Glutamatergic neuron (in vitro differentiated cells): ENCODE data around the gene LRRC4. TPM values are rescaled to one million over a fixed set of nuclear protein-coding genes. Genes with fewer than 3 reads are reported as not detected.
A peak's percentile ranks its signal among the peaks of the same experiment; 100 is the strongest.

ENCODE experiments used
- DNase-seq: peaks from one replicate; pipeline ENCODE4 v3.0.0; 2022
- H3K27ac Mint-ChIP-seq: one replicate; pipeline ENCODE4 v1.8.0; 2020; ENCODE audit warnings: mild to moderate bottlenecking, mixed read lengths, inconsistent platforms; ENCODE audit not compliant: unreplicated experiment
- H3K27me3 Mint-ChIP-seq: one replicate; pipeline ENCODE4 v1.8.0; 2020; ENCODE audit warnings: mild to moderate bottlenecking, moderate library complexity, mixed read lengths, inconsistent platforms; ENCODE audit not compliant: unreplicated experiment
- H3K36me3 Mint-ChIP-seq: one replicate; pipeline ENCODE4 v1.8.0; 2020; ENCODE audit warnings: mild to moderate bottlenecking, mixed read lengths, inconsistent platforms; ENCODE audit not compliant: unreplicated experiment
- H3K4me1 Mint-ChIP-seq: one replicate; pipeline ENCODE4 v1.8.0; 2020; ENCODE audit warnings: mild to moderate bottlenecking, low read depth, mixed read lengths, inconsistent platforms; ENCODE audit not compliant: unreplicated experiment
- H3K4me3 Mint-ChIP-seq: one replicate; pipeline ENCODE4 v1.8.0; 2020; ENCODE audit warnings: mild to moderate bottlenecking, mixed read lengths, inconsistent platforms; ENCODE audit not compliant: unreplicated experiment
- H3K9me3 Mint-ChIP-seq: one replicate; pipeline ENCODE4 v1.8.0; 2020; ENCODE audit warnings: mild to moderate bottlenecking, moderate library complexity, mixed read lengths, inconsistent platforms; ENCODE audit not compliant: unreplicated experiment
- CTCF ChIP-seq: fragments of 200-600 bp; sonication (generic); IDR thresholded peaks from one replicate; pipeline ENCODE4 v1.5.0; 2021; ENCODE audit not compliant: partially characterized antibody, unreplicated experiment
- total RNA-seq: library from RNA; stranded (reverse); fragmentation: NEBNext Ultra II Directional; extraction: Animal tissue kit (Norgen Biotek cat#: 25700); gene quantifications from one replicate; pipeline ENCODE4 v1.2.1, GENCODE V29; 2021; ENCODE audit not compliant: unreplicated experiment

Gene LRRC4
- total RNA-seq, 1 donor from 2014 or later = 60.0 TPM

- H3K4me1 Mint-ChIP-seq = peaks cover 17% of the 10 kb centered on the region
- TF ChIP-seq CTCF = no peak
- no peak overlapping the region for H3K27ac Mint-ChIP-seq
- H3K36me3 Mint-ChIP-seq = no peaks in the 10 kb centered on the region
- no peak overlapping the region for H3K4me3 Mint-ChIP-seq
- peaks cover 11% of the 10 kb centered on the region for H3K27me3 Mint-ChIP-seq
- H3K9me3 Mint-ChIP-seq = peaks cover 15% of the 10 kb centered on the region
- no peak for DNase-seq
These were observed 3.6 kb upstream of the LRRC4 start for GRCh38 chr7:128034825-128035224.

GRCh38 chr7:128033246-128033645 lies 2.0 kb upstream of the LRRC4 start:
- Mint-ChIP-seq H3K4me1 (peaks cover 21% of the 10 kb centered on the region), H3K27ac (peak overlapping the region; percentile 52), H3K4me3 (peak overlapping the region; percentile 85), H3K9me3 (peaks cover 29% of the 10 kb centered on the region), H3K36me3 (peaks cover 7% of the 10 kb centered on the region), H3K27me3 (peaks cover 13% of the 10 kb centered on the region)
- DNase-seq = no peak
- TF ChIP-seq CTCF = no peak

GRCh38 chr7:128032605-128033235 lies 1.5 kb upstream of the LRRC4 start:
- Mint-ChIP-seq H3K4me1 (peaks cover 27% of the 10 kb centered on the region), H3K4me3 (peak overlapping the region; percentile 85), H3K27ac (peak overlapping the region; percentile 82), H3K9me3 (peaks cover 30% of the 10 kb centered on the region), H3K36me3 (peaks cover 7% of the 10 kb centered on the region), H3K27me3 (peaks cover 13% of the 10 kb centered on the region)
- peak; percentile 60 for DNase-seq
- TF ChIP-seq CTCF = no peak

GRCh38 chr7:128031901-128032604 lies 816 bp upstream of the LRRC4 start:
- H3K9me3 Mint-ChIP-seq = peaks cover 30% of the 10 kb centered on the region
- H3K4me1 Mint-ChIP-seq = peaks cover 32% of the 10 kb centered on the region
- peak; percentile 18 for TF ChIP-seq CTCF
- H3K36me3 Mint-ChIP-seq = peaks cover 7% of the 10 kb centered on the region
- H3K4me3 Mint-ChIP-seq = peak overlapping the region; percentile 89
- peaks cover 13% of the 10 kb centered on the region for H3K27me3 Mint-ChIP-seq
- DNase-seq = peak; percentile 79
- H3K27ac Mint-ChIP-seq = peak overlapping the region; percentile 92

- peak overlapping the region; percentile 90 for H3K4me3 Mint-ChIP-seq
- no peak for TF ChIP-seq CTCF
- H3K36me3 Mint-ChIP-seq = peaks cover 7% of the 10 kb centered on the region
- peaks cover 30% of the 10 kb centered on the region for H3K9me3 Mint-ChIP-seq
- peaks cover 15% of the 10 kb centered on the region for H3K27me3 Mint-ChIP-seq
- H3K4me1 Mint-ChIP-seq = peaks cover 38% of the 10 kb centered on the region
- H3K27ac Mint-ChIP-seq = peak overlapping the region; percentile 85
- DNase-seq = no peak
These were observed 979 bp downstream of the LRRC4 start for GRCh38 chr7:128030263-128030653.
